CD14-positive monocyte (primary cell): ENCODE measurements around the gene EMSY. TPM values are rescaled to one million over a fixed set of nuclear protein-coding genes. Genes with fewer than 3 reads are reported as not detected.

ENCODE experiments used
- DNase-seq, 3 donors: peaks; one replicate each; pipeline ENCODE4 v3.0.0-alpha.2; 2011 to 2022
- H2AFZ ChIP-seq: 2 replicates; pipeline ENCODE4 v1.6.0; 2012; ENCODE audit warnings: mild to moderate bottlenecking, low read depth, low read length, inconsistent platforms; ENCODE audit not compliant: insufficient read depth, poor library complexity, severe bottlenecking
- H3K27ac ChIP-seq, 2 donors: 1 replicate in 1 of 2; 2 replicates in 1 of 2; pipeline ENCODE4 v1.5.1; 2012 to 2013; ENCODE audit warnings: low read length in 2 of 2, control low read depth in 1 of 2, inconsistent platforms in 1 of 2, low read depth in 1 of 2, mild to moderate bottlenecking in 1 of 2
- H3K27me3 ChIP-seq, 2 donors: one replicate each; pipeline versions ENCODE4 v1.6.0 to v1.6.1; 2011 to 2013; ENCODE audit warnings: low read length in 2 of 2; ENCODE audit not compliant: control insufficient read depth in 2 of 2, insufficient read depth in 2 of 2
- H3K36me3 ChIP-seq, 2 donors: replicated peaks in 1 of 2; 1 replicate in 1 of 2; 2 replicates in 1 of 2; pipeline versions ENCODE4 v1.5.1 to v1.6.1; 2012 to 2013; ENCODE audit warnings: low read length in 2 of 2, control low read depth in 1 of 2, inconsistent platforms in 1 of 2, mild to moderate bottlenecking in 1 of 2; ENCODE audit not compliant: insufficient read depth in 2 of 2, control insufficient read depth in 1 of 2
- H3K4me1 ChIP-seq, 2 donors: 1 replicate in 1 of 2; 2 replicates in 1 of 2; pipeline versions ENCODE4 v1.5.1 to v1.6.1; 2012 to 2013; ENCODE audit warnings: low read length in 2 of 2, control low read depth in 1 of 2, inconsistent platforms in 1 of 2, mild to moderate bottlenecking in 1 of 2, moderate library complexity in 1 of 2; ENCODE audit not compliant: insufficient read depth in 2 of 2, control insufficient read depth in 1 of 2
- H3K4me2 ChIP-seq: replicated peaks from 2 replicates; pipeline ENCODE3; 2012; ENCODE audit warnings: low read length, moderate library complexity, mild to moderate bottlenecking; ENCODE audit not compliant: poor library complexity, severe bottlenecking; ENCODE audit errors: extremely low read depth
- H3K4me3 ChIP-seq, 3 experiments: fragments of 200-600 bp in 1 of 3; sonication (generic) in 1 of 3; replicated peaks in 1 of 3; 1 replicate in 2 of 3; 2 replicates in 1 of 3; pipeline ENCODE4 v1.5.1; 2011 to 2013; ENCODE audit warnings: low read length in 3 of 3, mild to moderate bottlenecking in 3 of 3, control low read depth in 2 of 3, low read depth in 2 of 3, inconsistent platforms in 1 of 3, moderate library complexity in 1 of 3
- H3K79me2 ChIP-seq: 2 replicates; pipeline ENCODE4 v1.6.0; 2012; ENCODE audit warnings: mild to moderate bottlenecking, control low read depth, inconsistent platforms, low read length, moderate library complexity; ENCODE audit not compliant: insufficient read depth
- H3K9ac ChIP-seq: 2 replicates; pipeline ENCODE4 v1.6.0; 2017; ENCODE audit warnings: low read length, mild to moderate bottlenecking; ENCODE audit not compliant: insufficient read depth, poor library complexity, severe bottlenecking
- H3K9me3 ChIP-seq, 2 donors: replicated peaks in 1 of 2; 1 replicate in 1 of 2; 2 replicates in 1 of 2; pipeline versions ENCODE4 v1.5.1 to v1.6.1; 2012 to 2013; ENCODE audit warnings: low read length in 2 of 2, control low read depth in 1 of 2; ENCODE audit not compliant: control insufficient read depth in 1 of 2, insufficient read depth in 1 of 2
- H4K20me1 ChIP-seq: 2 replicates; pipeline ENCODE4 v1.6.0; 2012; ENCODE audit warnings: mild to moderate bottlenecking, low read length, control low read depth, moderate library complexity; ENCODE audit not compliant: insufficient read depth
- H3K27ac Mint-ChIP-seq, 7 donors: one replicate each; pipeline ENCODE4 v1.8.0; 2020; ENCODE audit warnings: mild to moderate bottlenecking in 7 of 7, mixed read lengths in 7 of 7, moderate library complexity in 6 of 7, inconsistent platforms in 2 of 7
- H3K27me3 Mint-ChIP-seq, 3 donors: one replicate each; pipeline ENCODE4 v1.8.0; 2021 to 2022; ENCODE audit warnings: low read depth in 3 of 3, mild to moderate bottlenecking in 3 of 3, mixed read lengths in 3 of 3, moderate library complexity in 3 of 3, inconsistent platforms in 1 of 3
- H3K36me3 Mint-ChIP-seq, 2 donors: one replicate each; pipeline ENCODE4 v1.8.0; 2020; ENCODE audit warnings: mixed read lengths in 2 of 2, inconsistent platforms in 1 of 2, mild to moderate bottlenecking in 1 of 2
- H3K4me1 Mint-ChIP-seq: one replicate; pipeline ENCODE4 v1.8.0; 2020; ENCODE audit warnings: mild to moderate bottlenecking, mixed read lengths
- H3K4me3 Mint-ChIP-seq, 2 donors: one replicate each; pipeline ENCODE4 v1.8.0; 2020; ENCODE audit warnings: mild to moderate bottlenecking in 2 of 2, mixed read lengths in 2 of 2, moderate library complexity in 1 of 2
- H3K9me3 Mint-ChIP-seq, 7 donors: one replicate each; pipeline ENCODE4 v1.8.0; 2020 to 2022; ENCODE audit warnings: mixed read lengths in 7 of 7, mild to moderate bottlenecking in 6 of 7, moderate library complexity in 6 of 7, inconsistent platforms in 2 of 7
- WGBS: methylation state at CpG from one replicate; pipeline ENCODE4 v1.1.5; 2013; ENCODE audit warnings: missing lambda C conversion rate; ENCODE audit not compliant: insufficient coverage; 5-methylcytosine and 5-hydroxymethylcytosine counted together
- intact Hi-C, 2 donors: fragments of 100-400 bp; cut with micrococcal nuclease; formaldehyde crosslinking; loops; one replicate each; pipeline versions ENCODE4 v1.15.0 to v1.15.1; 2023
- polyA minus RNA-seq: library from RNA; depleted of rRNA, polyadenylated mRNA; stranded (reverse); fragments of >200 nt; gene quantifications from 2 replicates; pipeline ENCODE4 v1.2.3, GENCODE V29; 2012
- polyA plus RNA-seq, 3 donors: library from polyadenylated mRNA; depleted of rRNA in 1 of 3; unstranded in 2 of 3; stranded (reverse) in 1 of 3; fragments of 300-500 nt in 2 of 3; fragments of >200 nt in 1 of 3; fragmentation: Illumina TruSeq in 2 of 3; gene quantifications; 1 replicate in 2 of 3; 2 replicates in 1 of 3; pipeline ENCODE4 v1.2.3, GENCODE V29; 2012 to 2021
- total RNA-seq, 12 experiments: library from RNA in 1 of 12; stranded (reverse) in 1 of 12; fragments of 120-200 nt in 1 of 12; gene quantifications; one replicate each; pipeline ENCODE4 v1.2.4 and lab custom pipeline; 2013 to 2026; ENCODE audit warnings: mixed read lengths in 6 of 12, inconsistent platforms in 1 of 12
- TF ChIP-seq, protein P1 (sequence below): fragments of 200-600 bp; IDR thresholded peaks from one replicate; pipeline ENCODE4 v1.8.0; 2022; ENCODE audit warnings: antibody characterized with exemption, mild to moderate bottlenecking

Gene EMSY, protein sequence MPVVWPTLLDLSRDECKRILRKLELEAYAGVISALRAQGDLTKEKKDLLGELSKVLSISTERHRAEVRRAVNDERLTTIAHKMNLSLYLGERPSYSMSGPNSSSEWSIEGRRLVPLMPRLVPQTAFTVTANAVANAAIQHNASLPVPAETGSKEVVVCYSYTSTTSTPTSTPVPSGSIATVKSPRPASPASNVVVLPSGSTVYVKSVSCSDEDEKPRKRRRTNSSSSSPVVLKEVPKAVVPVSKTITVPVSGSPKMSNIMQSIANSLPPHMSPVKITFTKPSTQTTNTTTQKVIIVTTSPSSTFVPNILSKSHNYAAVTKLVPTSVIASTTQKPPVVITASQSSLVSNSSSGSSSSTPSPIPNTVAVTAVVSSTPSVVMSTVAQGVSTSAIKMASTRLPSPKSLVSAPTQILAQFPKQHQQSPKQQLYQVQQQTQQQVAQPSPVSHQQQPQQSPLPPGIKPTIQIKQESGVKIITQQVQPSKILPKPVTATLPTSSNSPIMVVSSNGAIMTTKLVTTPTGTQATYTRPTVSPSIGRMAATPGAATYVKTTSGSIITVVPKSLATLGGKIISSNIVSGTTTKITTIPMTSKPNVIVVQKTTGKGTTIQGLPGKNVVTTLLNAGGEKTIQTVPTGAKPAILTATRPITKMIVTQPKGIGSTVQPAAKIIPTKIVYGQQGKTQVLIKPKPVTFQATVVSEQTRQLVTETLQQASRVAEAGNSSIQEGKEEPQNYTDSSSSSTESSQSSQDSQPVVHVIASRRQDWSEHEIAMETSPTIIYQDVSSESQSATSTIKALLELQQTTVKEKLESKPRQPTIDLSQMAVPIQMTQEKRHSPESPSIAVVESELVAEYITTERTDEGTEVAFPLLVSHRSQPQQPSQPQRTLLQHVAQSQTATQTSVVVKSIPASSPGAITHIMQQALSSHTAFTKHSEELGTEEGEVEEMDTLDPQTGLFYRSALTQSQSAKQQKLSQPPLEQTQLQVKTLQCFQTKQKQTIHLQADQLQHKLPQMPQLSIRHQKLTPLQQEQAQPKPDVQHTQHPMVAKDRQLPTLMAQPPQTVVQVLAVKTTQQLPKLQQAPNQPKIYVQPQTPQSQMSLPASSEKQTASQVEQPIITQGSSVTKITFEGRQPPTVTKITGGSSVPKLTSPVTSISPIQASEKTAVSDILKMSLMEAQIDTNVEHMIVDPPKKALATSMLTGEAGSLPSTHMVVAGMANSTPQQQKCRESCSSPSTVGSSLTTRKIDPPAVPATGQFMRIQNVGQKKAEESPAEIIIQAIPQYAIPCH (N-terminal part only)
- total RNA-seq (2013), result 16.7 TPM
- polyA plus RNA-seq (10 to 100 TPM in 1 of 3 donors, 1 to 10 TPM in 2; 9.2 to 31.3 (median 9.4) TPM), polyA minus RNA-seq (13.4 and 20.5 TPM in 2 replicates), total RNA-seq (lab: John Stamatoyannopoulos, UW) (15.5 to 68.2 (median 26.3) reads per million in 11 experiments)

DNA sequence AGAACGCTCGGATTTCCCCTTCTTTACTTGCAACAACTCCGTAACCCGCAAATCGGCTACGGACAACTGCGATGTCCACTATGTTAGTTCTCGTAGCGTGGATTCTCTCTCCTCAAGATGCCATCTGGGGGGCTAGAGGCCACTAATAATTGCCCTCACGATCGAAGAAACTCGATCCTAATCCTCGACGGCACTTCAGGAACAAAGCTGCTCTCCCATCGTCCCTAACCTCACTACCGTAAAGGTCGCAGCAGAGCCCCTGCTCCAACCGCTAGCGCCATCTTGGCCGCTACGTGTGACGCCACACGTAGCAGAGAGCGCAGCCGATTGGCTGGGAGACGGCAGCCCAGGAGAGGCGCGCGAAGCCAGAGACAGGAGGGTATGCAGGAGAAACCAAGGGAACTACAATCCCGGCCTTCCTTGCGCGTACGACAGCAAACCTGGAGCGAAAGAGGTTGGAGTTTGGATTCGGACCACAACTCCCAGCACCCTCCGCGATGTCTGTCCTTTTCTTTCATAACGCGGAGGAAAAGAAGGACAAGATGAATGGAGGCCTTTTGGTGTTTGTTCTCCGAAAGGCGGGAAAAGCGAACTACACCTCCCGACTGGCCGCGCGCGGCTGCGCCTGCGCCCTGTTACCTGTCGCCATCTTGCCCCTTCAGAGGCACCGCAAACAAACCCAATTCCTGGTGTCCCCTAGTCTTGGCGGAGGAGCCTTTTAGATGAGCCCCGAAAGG is at the start of gene EMSY:
Gene EMSY (plus strand): TSS at position 635 of the 737 bp plus-strand sequence. CDS start 1,921 bp downstream, outside the sequence.
- under 1% methylated on average over 48 of the region's 53 CpGs for WGBS
- Histone ChIP-seq H3K4me1 (peaks cover 16 to 25% of the 10 kb centered on the region in 2 donors), H3K4me3 (peak within 1 kb of the TSS; percentile 69 to 100 (median 99)), H3K9me3 (no peaks in the 10 kb centered on the region), H3K27ac (peak within 1 kb of the TSS; percentile 81 to 98), H3K36me3 (peaks cover 14 to 28% of the 10 kb centered on the region in 2 donors), H3K79me2 (peaks cover 46% of the 10 kb centered on the region), H3K9ac (peak within 1 kb of the TSS; percentile 94), H2AFZ (peak within 1 kb of the TSS; percentile 99), H4K20me1 (peaks cover 17% of the 10 kb centered on the region), H3K4me2 (peak within 1 kb of the TSS; percentile 96), H3K27me3 (no peaks in the 10 kb centered on the region)
- H3K27me3 Mint-ChIP-seq, result no peaks in the 10 kb centered on the region
- intact Hi-C loops, result loop anchor here (2.0 to 5.0 kb wide), 2 partner anchors 62 to 64 kb away; partner anchors contain the start of genes GVQW3 (in 2 of the 2) and THAP12 (in 2 of the 2)
- peaks cover 19% of the 10 kb centered on the region for H3K4me1 Mint-ChIP-seq
- TF ChIP-seq, protein P1, sequence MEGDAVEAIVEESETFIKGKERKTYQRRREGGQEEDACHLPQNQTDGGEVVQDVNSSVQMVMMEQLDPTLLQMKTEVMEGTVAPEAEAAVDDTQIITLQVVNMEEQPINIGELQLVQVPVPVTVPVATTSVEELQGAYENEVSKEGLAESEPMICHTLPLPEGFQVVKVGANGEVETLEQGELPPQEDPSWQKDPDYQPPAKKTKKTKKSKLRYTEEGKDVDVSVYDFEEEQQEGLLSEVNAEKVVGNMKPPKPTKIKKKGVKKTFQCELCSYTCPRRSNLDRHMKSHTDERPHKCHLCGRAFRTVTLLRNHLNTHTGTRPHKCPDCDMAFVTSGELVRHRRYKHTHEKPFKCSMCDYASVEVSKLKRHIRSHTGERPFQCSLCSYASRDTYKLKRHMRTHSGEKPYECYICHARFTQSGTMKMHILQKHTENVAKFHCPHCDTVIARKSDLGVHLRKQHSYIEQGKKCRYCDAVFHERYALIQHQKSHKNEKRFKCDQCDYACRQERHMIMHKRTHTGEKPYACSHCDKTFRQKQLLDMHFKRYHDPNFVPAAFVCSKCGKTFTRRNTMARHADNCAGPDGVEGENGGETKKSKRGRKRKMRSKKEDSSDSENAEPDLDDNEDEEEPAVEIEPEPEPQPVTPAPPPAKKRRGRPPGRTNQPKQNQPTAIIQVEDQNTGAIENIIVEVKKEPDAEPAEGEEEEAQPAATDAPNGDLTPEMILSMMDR, result no peak
- peak within 1 kb of the TSS; percentile 96 to 97 for H3K4me3 Mint-ChIP-seq
- peak; percentile 97 to 98 (median 98) for DNase-seq
- peaks cover 19 to 27% of the 10 kb centered on the region in 2 donors for H3K36me3 Mint-ChIP-seq
- no peaks in the 10 kb centered on the region for H3K9me3 Mint-ChIP-seq
- peak within 1 kb of the TSS; percentile 92 to 98 (median 98) for H3K27ac Mint-ChIP-seq
